Esophagus (tissue), 2 donors: Measurements from ENCODE around the gene ANP32B. TPM values are rescaled to one million over a fixed set of nuclear protein-coding genes. Genes with fewer than 3 reads are reported as not detected.
A peak's percentile ranks its signal among the peaks of the same experiment; 100 is the strongest.

Experiments used
- H3K27ac ChIP-seq, 2 donors: one replicate each; pipeline ENCODE4 v1.5.1; 2013; ENCODE audit warnings: low read depth in 2 of 2, mild to moderate bottlenecking in 2 of 2, inconsistent platforms in 1 of 2, low read length in 1 of 2, moderate library complexity in 1 of 2
- H3K27me3 ChIP-seq, 2 donors: one replicate each; pipeline ENCODE4 v1.6.1; 2013; ENCODE audit warnings: low read length in 2 of 2, control low read depth in 1 of 2, mild to moderate bottlenecking in 1 of 2; ENCODE audit not compliant: insufficient read depth in 2 of 2, control insufficient read depth in 1 of 2
- H3K36me3 ChIP-seq, 2 donors: one replicate each; pipeline ENCODE4 v1.6.1; 2013; ENCODE audit warnings: low read length in 1 of 2; ENCODE audit not compliant: control insufficient read depth in 2 of 2, insufficient read depth in 2 of 2
- H3K4me1 ChIP-seq, 2 donors: one replicate each; pipeline ENCODE4 v1.6.1; 2013; ENCODE audit warnings: low read length in 1 of 2; ENCODE audit not compliant: control insufficient read depth in 2 of 2, insufficient read depth in 2 of 2
- H3K4me3 ChIP-seq, 2 donors: one replicate each; pipeline ENCODE4 v1.5.1; 2013; ENCODE audit warnings: low read length in 2 of 2, mild to moderate bottlenecking in 2 of 2, low read depth in 1 of 2, moderate library complexity in 1 of 2
- H3K9me3 ChIP-seq, 2 donors: one replicate each; pipeline ENCODE4 v1.6.1; 2013; ENCODE audit warnings: mild to moderate bottlenecking in 2 of 2, low read depth in 1 of 2, low read length in 1 of 2, moderate library complexity in 1 of 2; ENCODE audit not compliant: control insufficient read depth in 2 of 2, insufficient read depth in 1 of 2
- WGBS, 2 donors: extraction: QIAGEN DNeasy Blood & Tissue Kit; methylation state at CpG; one replicate each; pipeline ENCODE4 v1.1.7; 2013; 5-methylcytosine and 5-hydroxymethylcytosine counted together
- polyA plus RNA-seq, 2 donors: library from polyadenylated mRNA; stranded (reverse); fragments of 200-250 nt; gene quantifications; one replicate each; pipeline ENCODE4 v1.2.3, GENCODE V29; 2013
- donor health status: healthy with polysubstance abuse.
- donor health status: Bipolar disorder and iron deficiency.

ANP32B gene
- polyA plus RNA-seq, 2 donors: 74.5 to 116 TPM

DNA sequence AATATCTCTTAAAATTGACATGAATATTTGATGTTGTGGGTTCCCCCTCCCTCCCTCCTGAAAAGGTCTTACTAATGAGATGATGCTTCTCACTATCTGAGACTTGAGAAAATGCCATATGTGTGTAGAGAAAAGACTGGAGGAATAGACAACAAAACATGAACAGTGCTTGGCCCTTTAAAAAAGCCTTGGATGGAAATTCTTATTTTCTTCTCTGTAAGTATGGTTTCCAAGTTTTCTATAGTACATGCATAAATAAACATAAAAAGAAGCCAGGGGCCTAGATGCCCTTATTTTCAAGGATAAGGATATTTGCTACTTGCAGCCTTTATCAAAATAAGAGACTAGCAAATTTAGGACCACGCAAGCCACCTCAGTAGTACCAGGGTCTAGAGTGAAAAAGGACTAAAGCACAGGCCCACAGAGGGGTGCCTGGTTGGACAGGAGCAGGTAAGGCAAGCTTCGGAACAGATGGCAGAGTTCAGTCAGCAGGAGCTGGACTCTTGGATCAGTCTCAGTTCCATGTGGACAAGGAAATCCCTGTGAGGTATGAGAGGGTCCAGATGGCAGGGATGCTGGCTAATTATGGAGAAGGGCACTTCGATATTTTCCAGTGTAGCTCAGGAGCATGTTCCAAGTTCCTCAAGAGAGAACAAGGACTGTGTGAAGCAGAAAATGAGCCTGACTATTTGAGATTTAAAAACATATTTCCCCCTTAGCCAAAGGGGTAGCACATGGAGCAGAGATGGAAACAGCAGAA lies 4.6 kb upstream of the ANP32B start:
- Histone ChIP-seq H3K36me3 (no peaks in the 10 kb centered on the region), H3K27ac (no peak overlapping the region), H3K4me1 (peaks cover 2 to 5% of the 10 kb centered on the region in 2 donors), H3K4me3 (no peak overlapping the region), H3K9me3 (no peaks in the 10 kb centered on the region), H3K27me3 (no peaks in the 10 kb centered on the region)
- WGBS, 2 donors: 88 to 89% methylated on average over 3 of the region's 3 CpGs

DNA sequence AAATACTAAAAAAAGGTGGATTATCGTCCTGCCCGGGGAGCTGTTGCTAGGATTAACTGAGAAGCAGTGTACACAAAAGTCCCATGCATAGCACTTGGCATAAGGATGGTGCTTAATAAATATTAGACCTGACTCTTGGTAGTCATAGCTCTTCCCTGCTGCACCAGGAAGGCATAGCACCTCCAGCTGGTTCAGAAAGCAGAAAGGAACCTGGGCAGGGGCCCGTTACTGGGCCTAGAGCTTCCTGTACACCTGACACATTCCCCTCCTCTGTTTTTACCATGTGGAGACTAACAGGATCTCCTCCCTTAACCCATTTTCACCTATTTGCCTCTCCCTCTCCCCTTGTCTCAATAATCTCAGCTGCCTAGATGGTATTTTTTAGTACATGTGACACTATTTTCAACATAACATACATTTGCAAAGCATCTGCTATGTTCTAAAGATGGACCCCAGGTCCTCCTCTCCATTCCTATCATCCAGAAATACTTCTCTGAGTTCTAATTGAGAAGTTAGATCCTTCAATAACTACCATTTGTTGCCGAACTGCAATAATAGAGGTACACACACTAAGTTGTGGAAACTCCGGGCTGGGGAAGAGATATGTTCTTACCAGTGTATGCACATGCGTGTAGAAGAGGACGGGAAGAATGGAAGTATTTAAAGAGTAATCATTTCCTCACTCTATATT lies 3.2 kb upstream of the ANP32B start:
- H3K27ac ChIP-seq: no peak overlapping the region
- H3K4me3 ChIP-seq: no peak overlapping the region
- H3K4me1 ChIP-seq: peaks cover 2 to 7% of the 10 kb centered on the region in 2 donors
- H3K9me3 ChIP-seq: no peaks in the 10 kb centered on the region
- H3K36me3 ChIP-seq: no peaks in the 10 kb centered on the region
- WGBS, 2 donors: 58 to 70% methylated on average over 7 of the region's 7 CpGs
- no peaks in the 10 kb centered on the region for H3K27me3 ChIP-seq

DNA sequence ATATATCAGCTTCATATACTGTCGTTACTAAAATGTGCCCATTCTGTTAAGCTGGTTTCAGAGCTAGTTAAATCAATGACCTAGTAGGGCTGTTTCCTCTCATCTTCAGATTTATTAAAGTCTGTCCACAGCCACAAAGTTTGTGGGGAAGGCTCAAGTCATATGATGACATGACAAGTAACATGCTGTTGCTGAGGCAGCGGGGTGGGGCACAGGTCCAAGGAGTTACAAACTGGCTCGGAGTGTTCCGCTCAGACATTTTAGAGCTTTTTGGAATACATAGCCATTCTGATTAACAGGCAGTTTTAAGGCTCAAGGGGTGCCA lies 2.7 kb upstream of the ANP32B start:
- Histone ChIP-seq H3K9me3 (no peaks in the 10 kb centered on the region), H3K27ac (no peak overlapping the region), H3K27me3 (no peaks in the 10 kb centered on the region), H3K4me1 (peaks cover 2 to 8% of the 10 kb centered on the region in 2 donors), H3K36me3 (no peaks in the 10 kb centered on the region), H3K4me3 (no peak overlapping the region)
- WGBS, 2 donors: 45 to 69% methylated on average over 4 of the region's 4 CpGs

DNA sequence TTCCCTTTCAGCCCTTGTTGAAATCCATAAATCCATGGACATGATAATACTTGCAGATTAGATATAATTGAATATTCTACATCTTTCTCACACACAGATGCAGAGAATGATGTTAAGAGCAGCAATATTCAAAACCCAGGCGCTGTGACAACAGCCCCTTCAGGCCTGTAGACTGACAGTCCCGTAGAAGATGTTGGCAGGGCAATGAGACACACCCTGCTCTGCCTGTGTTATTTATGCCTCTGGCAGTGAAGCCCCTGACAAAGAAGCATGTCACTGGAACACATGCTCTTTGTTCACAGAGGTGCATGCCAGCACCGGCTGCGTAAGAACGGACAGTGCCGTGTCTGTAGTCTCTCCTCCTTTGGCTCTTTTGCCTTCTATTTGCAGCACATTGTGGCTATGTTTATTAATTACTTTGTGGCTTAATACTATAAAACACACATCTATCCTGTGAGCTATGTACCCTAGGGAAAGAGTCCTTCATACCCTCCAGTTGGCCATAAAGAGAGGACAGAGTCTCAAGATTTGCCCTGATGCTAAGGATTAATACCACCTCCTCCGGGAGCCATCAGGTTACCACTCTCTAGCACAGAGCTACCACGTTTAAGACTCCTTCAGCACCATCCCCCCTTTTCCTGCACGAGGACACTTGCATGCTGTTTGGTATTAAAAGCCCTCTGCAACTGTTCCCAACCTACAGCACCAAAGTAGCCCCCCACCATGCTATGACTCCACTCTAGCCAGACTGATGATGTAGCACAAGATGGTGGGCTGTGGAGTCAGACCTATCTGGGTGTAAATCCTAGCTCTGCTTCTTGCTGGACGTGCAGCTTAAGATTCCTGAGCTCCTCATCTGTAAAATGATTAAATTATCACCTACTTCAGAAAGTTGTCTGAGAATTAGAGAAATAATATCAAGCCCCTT lies 2.0 kb upstream of the ANP32B start:
- Histone ChIP-seq H3K4me1 (peaks cover 2 to 10% of the 10 kb centered on the region in 2 donors), H3K36me3 (no peaks in the 10 kb centered on the region), H3K27me3 (no peaks in the 10 kb centered on the region), H3K9me3 (no peaks in the 10 kb centered on the region), H3K27ac (peak overlapping the region in 1 of 2 donors; percentile 57), H3K4me3 (no peak overlapping the region)
- WGBS, 2 donors: 48 to 60% methylated on average over 10 of the region's 10 CpGs

DNA sequence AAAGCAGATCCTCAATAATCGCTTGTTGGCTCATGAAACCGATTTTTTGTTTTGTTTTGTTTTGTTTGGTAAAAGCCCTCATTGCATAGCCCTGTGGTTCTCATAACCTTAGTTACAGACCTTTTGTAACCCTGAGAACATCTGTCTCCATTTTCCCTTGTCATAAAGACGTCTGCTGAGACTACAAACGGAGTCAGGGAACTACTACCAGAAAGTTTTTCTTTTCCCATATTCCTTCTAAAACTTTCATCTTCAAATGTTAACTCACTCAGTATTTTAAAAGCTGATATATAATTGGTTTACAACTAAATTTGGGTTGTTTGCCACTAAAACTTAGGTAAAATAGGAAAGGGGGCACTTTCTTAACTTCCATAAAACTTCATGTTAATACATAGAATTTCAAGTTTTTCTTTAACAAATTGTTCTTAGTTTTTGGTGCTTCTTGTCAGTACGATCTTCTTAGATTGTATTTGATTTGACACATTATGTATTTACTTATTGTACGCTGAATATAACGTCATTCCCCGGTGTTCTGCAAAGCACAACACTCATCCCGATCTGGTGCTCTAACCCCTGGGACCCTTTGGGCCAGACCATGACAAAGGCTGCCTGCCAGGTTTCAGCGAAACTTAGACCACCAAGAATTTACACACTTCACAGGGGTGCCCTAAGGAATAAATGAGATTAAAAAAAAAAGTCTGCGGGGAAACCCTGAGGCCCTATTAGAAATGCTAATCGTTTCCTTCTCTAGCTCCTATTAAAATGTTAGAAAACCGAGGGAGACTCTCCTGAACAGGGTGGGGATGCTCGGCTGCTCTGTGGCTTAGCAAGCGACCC lies 1.1 kb upstream of the ANP32B start:
- Histone ChIP-seq H3K27me3 (no peaks in the 10 kb centered on the region), H3K27ac (peak overlapping the region; percentile 54 to 84), H3K4me1 (peaks cover 2 to 11% of the 10 kb centered on the region in 2 donors), H3K9me3 (no peaks in the 10 kb centered on the region), H3K4me3 (peak overlapping the region; percentile 54 to 90), H3K36me3 (no peaks in the 10 kb centered on the region)
- WGBS, 2 donors: 33 to 42% methylated on average over 15 of the region's 15 CpGs

DNA sequence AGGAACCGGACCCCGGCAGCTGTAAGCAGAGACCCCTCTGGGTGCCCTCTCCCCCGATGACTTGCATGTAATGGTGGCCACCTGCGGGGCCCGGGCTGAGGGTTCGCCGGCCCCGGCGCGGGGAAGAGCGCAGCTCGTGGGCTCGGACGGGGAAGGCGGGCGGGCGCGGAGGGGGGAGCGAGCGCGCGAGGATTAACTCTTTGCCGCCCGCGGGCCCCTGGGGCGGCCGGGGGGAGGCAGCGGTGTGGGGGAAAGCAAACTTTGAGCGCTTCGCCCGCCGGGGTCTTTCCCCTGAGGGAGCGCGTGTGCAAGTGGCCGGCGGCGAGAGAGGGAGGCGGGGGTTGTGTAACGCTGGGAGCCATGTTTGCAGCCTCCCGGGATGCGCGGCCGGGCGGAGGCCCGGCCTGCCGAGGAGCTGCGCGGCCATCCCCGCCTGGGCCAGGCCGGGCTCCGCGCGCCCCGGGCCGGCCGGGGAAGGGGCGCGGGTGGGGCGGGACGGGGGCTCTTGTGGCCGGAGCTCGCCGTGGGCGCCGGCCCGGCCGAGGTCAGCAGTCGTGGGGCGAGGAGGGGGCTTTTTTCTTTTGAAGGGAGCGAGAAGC lies 547 bp downstream of the ANP32B start:
- no peaks in the 10 kb centered on the region for H3K9me3 ChIP-seq
- H3K27ac ChIP-seq: peak overlapping the region; percentile 97 to 98
- H3K4me1 ChIP-seq: peaks cover 2 to 11% of the 10 kb centered on the region in 2 donors
- no peaks in the 10 kb centered on the region for H3K27me3 ChIP-seq
- 0% methylated on average over 62 to 70 of the region's 70 CpGs for WGBS, 2 donors
- no peaks in the 10 kb centered on the region for H3K36me3 ChIP-seq
- peak overlapping the region; percentile 86 to 90 for H3K4me3 ChIP-seq

DNA sequence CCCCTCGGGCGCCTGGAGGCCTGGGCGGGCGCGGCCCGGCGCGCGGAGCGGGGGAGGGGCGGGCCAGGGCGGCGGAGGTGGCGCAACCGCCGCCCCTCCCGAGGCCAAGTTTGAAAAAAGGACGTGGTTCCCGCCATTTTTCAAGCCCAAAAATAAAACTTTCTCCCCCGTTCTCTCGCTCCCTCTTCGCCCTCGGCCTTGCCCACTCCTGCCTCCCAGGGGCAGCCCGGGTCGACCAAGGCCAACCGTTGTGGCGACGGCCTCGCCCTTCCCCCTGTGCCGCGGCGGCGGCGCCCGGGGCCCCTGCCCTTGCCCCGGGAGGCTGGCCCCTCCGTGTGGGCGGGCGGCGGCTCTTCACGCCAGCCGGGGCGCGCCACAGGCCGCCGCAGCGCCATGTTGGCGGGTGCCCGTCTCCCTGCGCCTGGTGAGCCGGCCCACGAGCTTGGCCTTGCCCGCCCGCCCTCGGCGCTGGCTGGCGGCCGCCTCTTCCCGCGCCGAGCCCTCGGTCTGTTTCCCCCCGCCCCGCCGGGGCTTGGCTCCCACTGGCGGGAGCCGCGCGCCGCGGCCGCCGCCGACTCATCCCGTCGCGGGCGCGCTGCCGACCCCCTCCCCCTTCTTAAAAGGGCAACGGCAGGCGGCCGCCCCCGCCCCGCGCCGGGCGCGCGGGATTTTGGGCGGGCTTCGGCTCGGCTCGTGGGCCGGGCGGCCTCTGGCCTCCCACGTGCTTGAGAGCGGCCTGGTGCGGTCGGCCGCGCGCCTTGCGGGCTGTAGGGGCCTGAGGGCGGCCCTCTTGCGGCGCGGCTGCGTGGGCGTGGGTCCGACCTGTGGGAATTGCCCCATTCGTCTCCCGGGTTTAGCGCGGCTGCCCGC lies 1.3 kb downstream of the ANP32B start:
- peak overlapping the region; percentile 86 to 90 for H3K4me3 ChIP-seq
- H3K27ac ChIP-seq: peak overlapping the region; percentile 97 to 98
- H3K27me3 ChIP-seq: no peaks in the 10 kb centered on the region
- H3K9me3 ChIP-seq: no peaks in the 10 kb centered on the region
- H3K4me1 ChIP-seq: peaks cover 2 to 11% of the 10 kb centered on the region in 2 donors
- no peaks in the 10 kb centered on the region for H3K36me3 ChIP-seq
- WGBS, 2 donors: 0 to 1% methylated on average over 70 to 116 of the region's 116 CpGs
